Measurements from ENCODE around the gene OR2M3.
"Not testable (repeated sequence)": the region's sequence is repeated elsewhere in the genome, so short reads cannot be mapped to it uniquely, and the experiment has no call there.

The OR2M3 gene

DNA sequence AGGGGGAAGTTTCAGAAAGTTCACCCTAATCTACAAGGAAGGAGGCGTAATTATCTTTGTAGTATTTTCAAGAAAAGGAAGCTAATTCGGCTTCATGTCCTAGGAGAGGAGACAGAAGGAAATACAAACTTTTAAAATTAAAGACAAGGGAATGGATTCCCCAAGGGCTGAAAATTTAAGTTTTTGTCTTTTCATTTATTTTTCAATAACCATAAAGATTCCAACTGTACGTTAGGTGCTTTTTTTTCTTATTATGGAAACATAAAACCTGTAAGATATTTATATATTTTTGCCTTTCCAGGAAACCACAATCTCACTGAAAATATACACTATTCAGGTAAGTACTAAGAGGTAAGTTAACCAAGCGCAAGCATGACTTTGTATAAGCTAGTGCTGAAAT, at the start of gene OR2M3:
Gene OR2M3, plus strand, starts transcription at position 301 of the 400 bp plus-strand sequence. CDS start 5,803 bp downstream, outside the sequence.
- DNase-seq = no peak

GRCh38 chr1:248152056-248152827, 44.8 kb upstream of the OR2M3 start:
- no peak for DNase-seq

DNA sequence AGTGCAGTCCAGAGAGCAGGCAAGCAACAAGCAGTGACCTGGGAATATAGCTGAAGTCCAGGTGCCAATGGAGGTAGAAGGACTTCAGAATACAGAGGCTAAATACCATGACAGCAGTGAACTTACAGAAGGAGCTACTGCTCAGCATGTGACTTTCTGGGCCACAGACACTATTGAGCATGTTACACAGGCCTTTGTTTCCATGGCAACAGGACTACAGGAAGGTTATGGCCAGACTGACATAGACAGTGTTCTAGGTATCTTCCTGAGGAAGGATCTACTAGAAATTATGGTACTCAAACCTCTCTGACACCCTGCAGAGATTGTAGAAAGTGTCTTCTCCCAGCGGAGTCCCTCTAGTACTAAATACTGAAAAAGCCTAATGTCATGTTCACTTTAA, 41.1 kb upstream of the OR2M3 start:
- no peak for DNase-seq

DNA sequence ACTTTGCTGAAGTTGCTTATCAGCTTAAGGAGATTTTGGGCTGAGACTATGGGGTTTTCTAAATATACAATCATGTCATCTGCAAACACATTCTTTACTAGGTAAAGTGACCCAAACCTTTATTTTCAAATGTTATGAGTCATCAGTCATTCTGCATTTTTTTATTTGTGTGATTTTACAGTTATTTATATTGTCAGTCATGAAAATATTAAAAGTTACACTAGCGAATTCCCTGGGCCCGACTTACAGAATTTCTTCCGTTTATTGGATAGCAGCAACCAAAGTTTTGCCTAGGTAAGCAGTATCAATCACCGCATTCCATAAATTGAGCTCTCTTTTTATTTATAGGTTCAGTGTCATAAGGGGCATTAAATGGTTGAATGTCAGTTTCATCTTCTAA, 38.3 kb upstream of the OR2M3 start:
- no peak for DNase-seq

GRCh38 chr1:248164031-248164430, 33.0 kb upstream of the OR2M3 start:
- DNase-seq = no peak

- DNase-seq = no peak
Observed at GRCh38 chr1:248165186-248165585, 31.9 kb upstream of the OR2M3 start.

DNA sequence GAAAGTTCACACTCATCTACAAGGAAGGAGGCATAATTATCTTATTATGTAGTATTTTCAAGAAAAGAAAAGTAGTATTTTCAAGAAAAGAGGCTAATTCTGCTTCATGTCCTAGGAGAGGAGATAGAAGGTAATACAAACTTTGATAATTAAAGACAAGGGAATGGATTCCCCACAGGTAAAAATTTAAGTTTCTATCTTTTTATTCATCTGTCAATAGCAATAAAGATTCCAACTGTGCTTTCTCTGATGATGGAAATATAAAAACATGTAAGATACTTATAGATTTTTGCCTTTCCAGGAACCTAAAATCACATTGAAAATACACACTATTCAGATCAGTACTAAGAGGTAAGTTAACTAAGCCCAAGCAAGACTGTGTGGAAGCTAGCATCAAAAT, 22.5 kb upstream of the OR2M3 start, which contains the start of gene OR2M2:
Gene OR2M2, plus strand, starts transcription at position 301 of the 400 bp plus-strand sequence. CDS start 5,165 bp downstream, outside the sequence.
- DNase-seq = no peak

GRCh38 chr1:248183996-248184395, 13.1 kb upstream of the OR2M3 start:
- no peak for DNase-seq

DNA sequence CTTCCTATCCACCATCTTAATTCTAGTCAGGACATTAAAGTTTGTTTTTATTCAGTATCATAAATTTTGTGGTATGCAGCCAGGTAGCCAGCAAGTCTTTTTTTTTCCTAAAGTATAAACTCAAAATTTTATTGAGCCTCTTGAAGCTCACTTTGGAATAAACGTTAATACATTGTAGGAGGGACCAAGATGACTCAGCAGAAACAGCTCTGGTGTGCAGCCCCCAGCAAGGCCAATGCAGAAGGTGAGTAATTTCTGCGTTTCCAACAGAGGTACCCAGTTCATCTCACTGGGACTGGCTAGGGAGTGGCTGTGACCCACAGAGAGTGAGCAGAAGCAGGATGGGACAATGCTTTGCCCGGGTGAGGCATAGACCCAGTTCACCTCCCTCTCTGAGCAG, 9.7 kb upstream of the OR2M3 start:
- no peak for DNase-seq

GRCh38 chr1:248189026-248189425, 8.0 kb upstream of the OR2M3 start:
- no peak for DNase-seq

DNA sequence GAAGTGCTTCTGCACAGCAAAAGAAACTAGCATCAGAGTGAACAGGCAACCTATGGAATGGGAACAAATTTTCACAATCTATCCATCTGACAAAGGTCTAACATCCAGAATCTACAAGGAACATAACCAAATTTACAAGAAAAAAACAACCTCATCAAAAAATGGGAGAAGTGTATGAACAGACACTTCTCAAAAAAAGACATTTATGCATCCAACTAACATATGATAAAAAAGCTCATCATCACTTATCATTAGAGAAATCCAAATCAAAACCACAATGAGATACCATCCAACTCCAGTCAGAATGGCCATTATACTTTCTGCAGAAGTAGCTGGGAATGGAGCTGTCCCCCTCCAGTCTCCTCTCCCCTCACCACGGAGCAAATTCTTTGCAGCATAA, 2.9 kb upstream of the OR2M3 start:
- DNase-seq = no peak

DNA sequence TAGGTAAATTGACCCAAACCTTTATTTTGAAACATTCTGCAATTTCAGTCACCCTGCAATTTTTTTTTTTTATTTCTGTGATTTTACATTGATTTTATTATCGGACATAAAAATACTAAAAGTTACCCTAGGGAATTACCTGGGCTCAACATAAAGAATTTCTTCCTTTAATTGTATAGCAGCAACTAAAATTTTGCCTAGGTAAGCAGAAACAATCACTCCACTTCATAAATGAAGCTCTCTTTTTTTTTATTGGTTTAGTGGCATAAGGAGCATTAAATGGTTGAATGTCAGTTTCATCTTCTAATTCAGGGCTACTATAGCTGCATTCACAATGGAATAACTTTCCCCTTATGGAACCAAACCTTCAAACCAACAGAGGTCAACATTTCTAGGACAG, 18.8 kb downstream of the OR2M3 start:
- DNase-seq = no peak

DNA sequence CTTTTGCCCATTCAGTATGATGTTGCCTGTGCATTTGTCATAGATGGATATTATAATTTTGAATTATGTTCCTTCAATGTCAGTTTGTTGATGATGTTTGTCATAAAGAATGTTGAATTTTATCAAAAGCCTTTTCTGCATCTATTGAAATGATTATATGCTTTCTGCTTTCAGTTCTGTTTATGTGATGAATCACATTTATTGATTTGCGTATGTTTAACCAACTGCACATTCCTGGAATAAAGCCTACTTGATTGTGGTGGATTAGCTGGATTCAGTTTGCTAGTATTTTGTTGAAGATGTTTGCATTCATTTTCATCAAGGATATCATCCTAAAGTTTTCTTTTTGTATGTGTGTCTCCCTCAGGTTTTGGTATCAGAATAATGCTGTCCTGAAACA, 28.5 kb downstream of the OR2M3 start:
- no peak for DNase-seq

GRCh38 chr1:248229360-248229908, 32.4 kb downstream of the OR2M3 start:
- DNase-seq = no peak

DNA sequence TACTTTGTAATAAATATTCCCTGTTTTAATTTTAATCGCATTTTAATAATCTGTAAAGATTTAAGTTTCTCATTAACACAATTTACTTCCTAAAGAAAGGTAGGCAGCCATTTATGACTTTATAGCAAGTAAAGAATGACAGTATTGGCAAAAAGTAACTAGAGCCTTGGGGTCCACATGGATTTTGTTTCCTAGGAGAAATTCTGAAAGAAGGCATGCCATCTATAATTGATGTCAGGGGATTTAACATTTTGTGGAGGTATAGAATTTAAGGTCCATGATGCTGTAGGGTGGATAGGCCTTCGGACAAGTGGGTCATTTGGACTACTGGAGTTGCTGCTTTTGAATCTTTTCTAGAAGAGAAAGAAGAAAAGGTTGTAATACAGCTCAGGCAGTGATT, 34.1 kb downstream of the OR2M3 start, which contains the start of gene OR2M4:
Gene OR2M4, plus strand, starts transcription at position 301 of the 400 bp plus-strand sequence. CDS start 7,512 bp downstream, outside the sequence.
- DNase-seq = no peak

GRCh38 chr1:248239478-248239877, 42.4 kb downstream of the OR2M3 start:
- no peak for DNase-seq

DNA sequence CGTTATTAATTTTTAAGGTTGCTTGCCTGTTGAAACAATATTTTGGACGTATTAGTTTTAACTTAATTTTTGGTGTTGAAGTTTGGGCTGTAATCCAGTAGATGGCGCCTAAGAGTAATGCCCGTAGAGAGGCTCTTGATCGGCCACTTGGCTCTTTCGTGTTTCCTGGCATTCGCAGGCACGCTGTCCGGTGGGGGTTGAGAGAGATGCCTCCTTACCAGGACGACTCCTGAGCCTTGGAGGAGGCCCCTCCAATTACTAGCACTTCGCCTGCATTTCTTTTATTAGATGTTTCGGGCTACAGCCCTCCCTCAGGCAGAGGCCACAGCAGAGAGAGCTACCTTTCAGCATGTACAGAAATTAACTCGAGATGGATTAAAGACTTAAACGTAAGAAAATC, 46.1 kb downstream of the OR2M3 start:
- DNase-seq = peak; percentile 60 to 72

GRCh38 chr1:248259309-248259708, 62.2 kb downstream of the OR2M3 start:
- DNase-seq = not testable (repeated sequence)
